NCI-H524 (cell line): ENCODE data around the gene VWA5B1.
A peak's percentile ranks its signal among the peaks of the same experiment; 100 is the strongest.

Experiments
- DNase-seq, 2 experiments: peaks; one replicate each; lab custom pipeline; 2025; lab: John Stamatoyannopoulos, UW

Gene VWA5B1

GRCh38 chr1:20349561-20349960 lies 58.9 kb downstream of the VWA5B1 start:
- DNase-seq = no peak

DNA sequence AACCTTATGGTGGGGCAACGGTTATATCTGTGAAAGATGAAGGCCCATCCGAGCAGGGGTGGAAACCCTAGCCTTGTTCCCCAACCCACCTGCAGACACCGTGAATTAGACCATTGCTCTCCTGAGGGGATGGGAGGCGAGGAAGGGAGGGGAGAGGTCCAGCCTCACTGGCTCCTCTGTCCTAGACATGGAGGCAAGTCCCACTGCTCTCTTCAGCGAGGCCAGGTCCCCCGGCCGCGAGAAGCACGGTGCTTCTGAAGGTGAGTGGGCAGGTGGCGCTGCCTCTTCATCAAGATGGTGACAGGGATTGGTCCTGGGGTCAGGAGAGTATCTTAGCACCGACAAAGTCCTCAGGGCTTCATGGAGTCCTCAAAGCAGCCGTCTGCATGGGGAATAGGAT lies 59.3 kb downstream of the VWA5B1 start:
- no peak for DNase-seq

DNA sequence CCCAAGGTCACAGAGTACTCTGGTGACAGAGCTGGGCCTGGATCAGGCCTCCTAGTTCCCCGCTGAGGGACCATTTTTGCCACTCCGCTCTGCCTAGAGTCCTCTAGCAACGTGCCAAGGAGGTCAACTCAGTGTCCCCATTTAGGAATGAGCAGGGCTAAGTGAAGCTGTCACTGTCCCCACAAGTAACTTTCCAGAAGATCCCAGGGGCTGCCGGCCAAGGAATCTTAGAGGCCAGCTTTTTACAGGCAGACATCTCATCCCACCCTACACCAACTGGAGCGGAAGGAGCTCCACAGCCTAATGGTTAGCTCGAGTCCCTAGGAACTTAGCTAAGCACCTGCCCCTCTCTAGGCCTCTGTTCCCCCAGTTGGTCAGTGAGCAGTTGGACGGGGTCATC lies 59.7 kb downstream of the VWA5B1 start:
- no peak for DNase-seq

DNA sequence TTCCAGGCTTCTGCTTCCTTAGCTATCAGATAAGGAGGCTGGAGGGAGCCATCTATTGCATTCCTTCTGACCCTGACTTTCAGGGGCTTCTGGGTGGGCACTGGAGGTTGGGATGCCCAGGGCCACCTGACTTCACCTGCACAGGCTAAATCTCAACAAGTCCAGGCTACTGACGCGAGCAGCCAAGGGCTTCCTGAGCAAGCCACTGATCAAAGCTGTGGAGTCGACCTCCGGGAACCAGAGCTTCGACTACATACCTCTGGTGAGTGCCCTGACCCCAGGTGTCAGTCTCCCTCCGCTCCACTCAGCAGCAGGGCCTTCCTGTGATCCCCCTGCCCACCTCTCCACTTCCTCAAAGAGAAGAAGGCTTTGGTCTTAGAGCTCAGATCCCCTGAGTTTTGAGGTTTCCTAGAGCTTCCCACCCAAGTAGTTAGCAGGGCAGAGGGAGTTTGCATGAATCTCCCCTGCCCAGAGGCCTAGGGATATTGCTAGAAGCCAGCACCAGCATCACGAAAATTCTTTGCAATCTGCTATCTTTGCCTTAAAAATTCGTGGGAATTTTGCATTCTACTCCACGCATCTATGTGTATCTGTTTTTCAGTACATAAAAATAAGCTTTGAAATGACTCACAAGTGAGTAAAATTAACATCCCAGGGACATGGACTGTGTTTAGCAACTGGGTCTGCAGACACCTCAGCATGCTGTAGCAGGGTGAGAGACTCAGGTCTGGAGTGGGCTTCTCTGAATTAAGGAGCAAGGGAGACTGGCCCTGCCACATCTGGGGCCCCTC lies 61.4 kb downstream of the VWA5B1 start:
- DNase-seq = no peak

- no peak for DNase-seq
These were observed 63.2 kb downstream of the VWA5B1 start for GRCh38 chr1:20353836-20354235.

DNA sequence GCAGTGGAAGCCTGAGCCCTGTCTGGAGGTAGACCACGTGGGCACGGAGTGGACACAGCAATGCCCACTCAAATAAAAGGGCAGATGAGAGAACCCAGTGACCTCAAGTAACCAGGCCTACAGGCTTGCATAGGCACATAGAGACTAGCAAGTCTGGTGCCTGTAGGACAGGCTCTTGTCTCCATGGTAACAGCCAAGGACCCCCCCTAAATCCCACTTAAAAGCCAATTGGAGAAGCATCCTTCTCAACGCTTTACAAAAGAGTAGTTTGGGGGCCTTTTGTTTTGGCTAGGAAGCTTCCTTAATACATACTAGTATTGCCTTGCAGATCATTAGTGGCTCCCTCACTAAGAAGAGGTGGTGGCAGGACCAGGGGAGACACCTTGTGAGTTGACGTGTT lies 63.9 kb downstream of the VWA5B1 start:
- peak in 1 of 2 experiments; percentile 13 for DNase-seq

DNA sequence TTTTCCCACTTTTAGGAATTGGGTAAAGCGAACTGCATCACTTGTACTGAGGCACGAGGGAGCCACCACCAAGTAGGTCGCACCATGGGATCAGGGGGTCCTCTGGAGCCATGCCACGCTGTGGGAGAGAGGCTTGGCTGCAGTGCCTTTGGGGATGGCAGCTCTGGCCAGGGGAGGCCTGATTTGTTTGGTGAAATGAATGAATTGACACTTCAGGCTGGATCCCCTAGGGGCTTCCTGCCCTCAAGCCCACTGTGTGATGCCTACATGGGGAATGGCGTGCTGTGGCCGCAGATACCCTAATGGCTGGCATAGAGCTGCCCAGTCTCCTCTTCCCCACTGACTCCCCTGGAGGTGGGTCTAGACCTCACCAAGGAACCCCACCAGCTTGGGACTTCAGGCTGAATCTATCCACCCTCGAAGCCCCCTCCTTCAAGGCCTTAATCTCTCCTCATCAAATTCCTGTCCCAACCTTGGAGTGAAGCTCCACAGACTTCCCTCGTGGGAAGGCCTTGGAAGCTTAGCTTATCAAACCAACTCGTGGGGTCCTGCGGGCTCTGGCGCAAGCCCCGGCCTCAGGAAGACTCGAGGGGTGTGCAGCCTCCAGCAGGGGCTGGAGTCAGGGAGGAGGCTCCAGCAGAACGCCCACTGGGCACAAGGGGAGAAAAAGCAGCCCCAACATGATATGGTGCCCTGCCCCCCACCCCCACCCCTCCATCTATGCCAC lies 64.6 kb downstream of the VWA5B1 start:
- no peak for DNase-seq

- DNase-seq = no peak
These were observed 65.4 kb downstream of the VWA5B1 start for GRCh38 chr1:20355828-20356735.

- DNase-seq = no peak
These were observed 66.3 kb downstream of the VWA5B1 start for GRCh38 chr1:20356850-20357459.

- DNase-seq = no peak
These were observed 67.1 kb downstream of the VWA5B1 start for GRCh38 chr1:20357796-20358195.

- peak; percentile 66 to 84 for DNase-seq
These were observed 68.1 kb downstream of the VWA5B1 start for GRCh38 chr1:20358761-20359263.

DNA sequence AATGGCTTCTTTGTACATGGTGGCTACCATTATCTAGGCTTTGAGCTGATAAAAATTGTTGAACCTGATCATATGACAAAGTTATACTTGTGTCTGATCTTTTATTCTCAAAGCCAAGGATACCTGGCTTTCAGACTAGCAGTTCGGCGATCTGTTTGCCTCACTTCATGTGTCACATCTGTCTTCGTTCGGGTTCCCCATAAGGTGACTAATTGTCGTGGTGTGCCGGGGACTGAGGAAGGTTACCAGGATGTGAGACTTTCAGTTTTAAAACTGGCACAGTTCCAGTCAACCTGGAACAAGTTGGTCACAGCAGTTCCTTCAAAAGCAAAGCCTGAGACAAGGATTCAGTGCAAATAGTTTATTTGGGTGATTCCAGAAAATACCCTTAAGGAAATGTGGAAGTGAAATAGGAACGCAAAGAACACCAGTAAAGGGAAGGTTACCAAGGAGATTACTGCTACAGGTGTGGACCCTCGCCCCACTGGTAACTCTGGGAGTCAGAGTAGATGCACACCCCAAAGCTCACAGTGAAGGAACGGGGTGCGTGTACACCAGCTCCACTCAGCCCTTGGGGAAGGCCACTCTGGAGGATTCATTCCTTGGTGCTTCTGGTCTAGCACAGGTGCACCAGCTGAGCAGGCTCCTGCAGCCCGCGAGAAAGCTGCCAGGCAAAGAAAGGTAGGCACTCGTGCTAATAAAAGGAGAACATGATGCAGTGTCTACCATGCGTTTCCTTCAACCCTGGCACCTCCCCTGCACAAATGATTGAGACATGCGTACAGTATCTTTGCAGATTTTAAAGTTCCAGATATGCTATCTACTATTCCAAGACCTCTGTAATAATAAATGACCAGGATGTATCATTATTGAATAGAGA lies 69.0 kb downstream of the VWA5B1 start:
- DNase-seq = peak in 1 of 2 experiments; percentile 10

- DNase-seq = no peak
These were observed 70.7 kb downstream of the VWA5B1 start for GRCh38 chr1:20361401-20361800.

DNA sequence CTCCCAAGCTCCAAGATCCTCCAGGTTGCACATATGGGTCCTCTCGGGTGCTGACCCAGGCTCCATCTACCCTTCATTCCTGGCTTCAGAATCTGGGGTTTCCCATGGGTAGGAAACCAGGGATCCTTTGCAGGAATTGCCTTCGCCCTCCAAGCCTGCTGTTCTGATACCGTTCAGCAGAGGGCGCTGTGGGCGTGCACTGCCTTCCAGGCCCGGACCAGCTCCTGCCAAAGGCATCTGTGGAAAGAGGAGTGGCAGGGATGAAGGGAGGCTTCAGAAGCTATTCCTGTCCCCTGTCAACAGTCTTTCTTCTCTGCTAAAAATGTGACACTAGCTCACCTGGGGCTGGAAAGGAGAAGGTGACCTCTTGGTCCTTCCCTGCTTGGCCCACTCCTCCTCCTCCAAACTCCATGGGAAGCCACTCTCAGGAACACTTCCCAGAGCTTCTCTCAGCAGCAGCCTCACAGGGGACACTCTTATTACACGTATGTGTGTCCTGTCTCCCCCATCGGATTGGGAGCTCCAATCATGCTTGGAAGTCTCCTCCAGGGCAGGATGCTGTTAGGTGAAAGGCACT lies 71.2 kb downstream of the VWA5B1 start:
- peak; percentile 18 to 59 for DNase-seq

DNA sequence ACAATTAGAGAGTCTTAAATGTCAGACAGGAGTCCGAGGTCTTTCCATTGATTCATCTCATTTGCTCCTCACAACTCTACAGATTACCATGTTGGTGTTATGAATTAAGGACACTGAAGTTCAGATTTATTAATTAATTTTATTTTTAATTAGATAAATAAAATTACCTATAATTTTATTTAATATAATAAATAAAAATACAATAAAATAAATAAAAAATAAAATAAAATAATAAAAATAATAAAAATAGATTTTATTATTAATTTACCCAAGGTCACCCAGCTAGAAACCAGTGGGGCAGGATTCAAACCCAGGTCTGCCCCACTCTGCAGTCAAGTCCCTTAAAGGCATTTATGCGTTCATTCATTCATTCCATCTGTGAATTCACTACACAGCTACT lies 72.2 kb downstream of the VWA5B1 start:
- no peak for DNase-seq

DNA sequence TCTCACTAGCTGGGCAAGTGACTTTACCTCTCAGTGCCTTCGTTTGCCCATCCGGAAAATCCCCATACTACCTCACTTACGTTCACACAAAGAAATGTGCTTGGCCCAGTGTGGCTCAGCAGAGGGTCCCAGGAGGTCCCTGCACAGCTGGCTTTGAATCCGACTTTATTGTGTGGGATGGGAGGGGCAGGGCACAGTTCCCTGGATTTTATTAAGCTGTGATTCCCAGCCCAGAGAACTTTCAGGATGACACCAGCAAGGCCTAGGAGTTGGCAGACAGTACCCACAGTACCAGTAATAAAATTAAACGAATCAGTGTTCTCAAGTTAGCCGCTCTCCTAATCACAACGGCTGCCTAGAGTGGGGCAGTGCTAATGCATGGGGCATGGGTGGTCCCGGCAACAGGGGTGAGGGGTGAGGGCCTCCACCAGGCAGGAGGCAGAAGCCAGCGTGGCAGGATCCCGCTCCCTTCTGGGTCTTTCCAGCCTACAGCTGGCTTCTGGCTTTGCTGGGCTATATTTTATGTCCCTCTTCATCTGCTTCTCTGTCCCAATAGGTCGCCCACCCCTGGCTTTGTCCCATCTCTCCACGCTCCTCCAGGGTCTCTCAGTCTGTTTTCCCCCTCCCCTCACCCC lies 74.9 kb downstream of the VWA5B1 start:
- DNase-seq = no peak

DNA sequence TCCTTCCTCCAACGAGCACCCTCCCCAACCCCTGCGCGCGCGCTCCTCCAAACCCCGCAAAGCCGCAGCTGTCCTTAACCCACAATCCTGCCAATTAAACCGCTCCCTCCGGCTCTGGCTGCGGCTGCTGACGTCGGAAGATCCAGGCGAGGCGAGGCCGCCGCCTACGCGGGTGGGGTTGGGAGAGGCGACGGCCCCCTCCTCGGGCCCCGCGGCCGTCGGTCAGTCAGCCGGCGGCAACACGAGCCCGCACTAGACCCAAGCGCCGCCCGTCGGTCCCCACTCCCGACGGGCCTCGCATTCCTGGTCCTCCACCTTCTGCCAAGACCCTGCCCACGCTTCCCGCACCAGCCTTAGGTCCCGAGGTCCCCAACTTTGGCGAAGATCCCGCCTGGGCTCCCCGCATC lies 75.4 kb downstream of the VWA5B1 start:
- DNase-seq = peak in 1 of 2 experiments; percentile 49

DNA sequence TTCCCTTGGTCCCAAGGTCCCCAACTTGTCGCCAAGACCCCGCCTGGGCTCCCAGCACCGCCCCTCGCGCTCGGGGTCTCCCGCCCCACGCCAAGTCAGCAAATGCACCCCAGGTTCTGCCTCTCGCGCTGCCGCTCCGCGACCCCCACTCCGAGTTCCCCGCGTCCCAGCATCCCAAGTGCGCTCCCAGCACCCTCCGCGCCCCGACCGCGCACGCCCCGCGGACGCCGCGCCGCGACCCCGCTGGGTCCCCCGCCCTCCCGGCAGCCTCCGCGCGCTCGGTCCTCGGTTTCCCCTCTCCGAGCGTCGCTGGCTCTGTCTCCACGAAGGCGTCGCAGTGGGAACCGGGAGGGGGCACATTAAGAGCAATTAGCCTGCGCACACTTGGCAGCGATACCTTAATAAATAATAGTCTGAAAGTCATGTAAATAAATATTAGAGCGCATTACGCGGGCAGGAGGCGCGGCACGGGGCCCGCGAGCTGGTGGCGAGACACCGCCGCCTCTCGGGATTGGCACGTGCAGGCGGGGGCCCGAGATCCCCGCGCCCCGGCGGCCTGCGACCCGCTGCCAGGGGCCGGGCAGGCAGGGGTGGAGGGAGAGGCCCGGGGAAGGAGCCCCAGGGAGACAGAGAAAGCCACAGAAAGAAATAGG lies 75.9 kb downstream of the VWA5B1 start:
- DNase-seq = no peak

GRCh38 chr1:20367116-20367585 lies 76.5 kb downstream of the VWA5B1 start:
- DNase-seq = peak; percentile 52 to 79
